B cell (primary cell): Measurements from ENCODE around the gene SH2D3C. TPM values are rescaled to one million over a fixed set of nuclear protein-coding genes. Genes with fewer than 3 reads are reported as not detected.

ENCODE experiments used
- ATAC-seq: fragments of 200-7000 bp; cut with Tn5 transposase; one replicate; pipeline ENCODE4 v1.10.0; 2021; ENCODE audit warnings: low read depth, mild to moderate bottlenecking, moderate number of reproducible peaks, moderate library complexity
- CTCF ChIA-PET: fragments of 350-600 bp; sonication (Branson Sonifier 250); formaldehyde crosslinking; loops from one replicate; lab custom pipeline; 2021; ENCODE audit warnings: antibody characterized with exemption, inconsistent platforms; lab: Charles Lee
- POLR2A ChIA-PET: fragments of 350-600 bp; sonication (Branson Sonifier 250); formaldehyde crosslinking; loops from one replicate; lab custom pipeline; 2021; ENCODE audit warnings: antibody characterized with exemption; lab: Charles Lee
- DNase-seq: peaks from one replicate; pipeline ENCODE4 v3.0.0; 2013
- H2AFZ ChIP-seq: 2 replicates; pipeline ENCODE4 v1.6.1; 2012; ENCODE audit warnings: mild to moderate bottlenecking, low read depth, low read length; ENCODE audit not compliant: insufficient read depth, poor library complexity, severe bottlenecking
- H3K27ac ChIP-seq, 2 donors: 1 replicate in 1 of 2; 2 replicates in 1 of 2; pipeline ENCODE4 v1.5.1; 2012 to 2013; ENCODE audit warnings: low read length in 2 of 2, mild to moderate bottlenecking in 2 of 2, moderate library complexity in 1 of 2
- H3K27me3 ChIP-seq, 4 experiments: fragments of 200-600 bp in 1 of 4; sonication (generic) in 1 of 4; replicated peaks in 1 of 4; 1 replicate in 2 of 4; 2 replicates in 2 of 4; pipeline versions ENCODE4 v1.6.1 to v1.7.0; 2013 to 2016; ENCODE audit warnings: low read length in 3 of 4, mild to moderate bottlenecking in 2 of 4, mixed read lengths in 1 of 4, moderate library complexity in 1 of 4; ENCODE audit not compliant: insufficient read depth in 4 of 4, control insufficient read depth in 3 of 4; ENCODE audit errors: control extremely low read depth in 1 of 4
- H3K36me3 ChIP-seq, 2 experiments: replicated peaks in 1 of 2; 1 replicate in 1 of 2; 2 replicates in 1 of 2; pipeline versions ENCODE4 v1.6.1 to v1.7.1; 2013; ENCODE audit warnings: low read length in 1 of 2; ENCODE audit not compliant: insufficient read depth in 2 of 2, control insufficient read depth in 1 of 2; ENCODE audit errors: control extremely low read depth in 1 of 2, extremely low read depth in 1 of 2
- H3K4me1 ChIP-seq, 2 donors: fragments of 200-600 bp in 1 of 2; sonication (generic) in 1 of 2; 1 replicate in 1 of 2; 2 replicates in 1 of 2; pipeline versions ENCODE4 v1.5.1 to v1.6.1; 2013 to 2017; ENCODE audit warnings: low read length in 2 of 2; ENCODE audit not compliant: control insufficient read depth in 2 of 2, insufficient read depth in 2 of 2
- H3K4me2 ChIP-seq: replicated peaks from 2 replicates; pipeline ENCODE3; 2012; ENCODE audit warnings: mild to moderate bottlenecking, low read depth, low read length; ENCODE audit not compliant: poor library complexity, severe bottlenecking
- H3K4me3 ChIP-seq, 5 experiments: fragments of 200-600 bp in 1 of 5; sonication (generic) in 1 of 5; 1 replicate in 3 of 5; 2 replicates in 2 of 5; pipeline versions ENCODE4 v1.5.1 to v1.7.0; 2011 to 2016; ENCODE audit warnings: low read length in 4 of 5, mild to moderate bottlenecking in 4 of 5, low read depth in 2 of 5, control low read depth in 1 of 5, moderate library complexity in 1 of 5; ENCODE audit not compliant: insufficient read depth in 1 of 5; ENCODE audit errors: control extremely low read depth in 1 of 5, extremely low read depth in 1 of 5
- H3K79me2 ChIP-seq: fragments of 200-600 bp; sonication (generic); one replicate; pipeline ENCODE4 v1.6.0; 2016; ENCODE audit warnings: low read length; ENCODE audit not compliant: control insufficient read depth, insufficient read depth
- H3K9ac ChIP-seq: fragments of 200-600 bp; sonication (generic); 2 replicates; pipeline ENCODE4 v1.6.1; 2017; ENCODE audit warnings: mild to moderate bottlenecking, low read length, moderate library complexity
- H3K9me3 ChIP-seq, 3 donors: one replicate each; pipeline versions ENCODE4 v1.6.1 to v1.7.1; 2013; ENCODE audit warnings: low read length in 2 of 3; ENCODE audit not compliant: control insufficient read depth in 2 of 3, insufficient read depth in 1 of 3; ENCODE audit errors: control extremely low read depth in 1 of 3
- H4K20me1 ChIP-seq: 2 replicates; pipeline ENCODE4 v1.6.0; 2012; ENCODE audit warnings: mild to moderate bottlenecking, low read length; ENCODE audit not compliant: insufficient read depth, control insufficient read depth, poor library complexity, severe bottlenecking
- H3K27ac Mint-ChIP-seq: one replicate; pipeline ENCODE4 v1.8.0; 2021; ENCODE audit warnings: mixed read lengths
- H3K27me3 Mint-ChIP-seq: one replicate; pipeline ENCODE4 v1.8.0; 2021; ENCODE audit warnings: mixed read lengths
- H3K4me1 Mint-ChIP-seq: one replicate; pipeline ENCODE4 v1.8.0; 2021; ENCODE audit warnings: mixed read lengths
- H3K4me3 Mint-ChIP-seq: one replicate; pipeline ENCODE4 v1.8.0; 2021; ENCODE audit warnings: mixed read lengths
- H3K9me3 Mint-ChIP-seq: one replicate; pipeline ENCODE4 v1.8.0; 2022; ENCODE audit warnings: mixed read lengths; ENCODE audit not compliant: insufficient read depth
- EZH2 ChIP-seq: IDR thresholded peaks from 2 replicates; pipeline ENCODE4 v1.6.1; 2012; ENCODE audit warnings: borderline replicate concordance, low read depth, mild to moderate bottlenecking, moderate library complexity, low read length; ENCODE audit not compliant: insufficient read depth, poor library complexity, severe bottlenecking
- WGBS: methylation state at CpG from one replicate; pipeline ENCODE4 v1.1.5; 2013; ENCODE audit warnings: missing lambda C conversion rate; ENCODE audit not compliant: insufficient coverage; 5-methylcytosine and 5-hydroxymethylcytosine counted together
- intact Hi-C: fragments of 100-400 bp; cut with micrococcal nuclease; formaldehyde crosslinking; loops from one replicate; pipeline ENCODE4 v1.10.0; 2022
- polyA plus RNA-seq: library from polyadenylated mRNA; depleted of rRNA; stranded (reverse); fragments of >200 nt; gene quantifications from 2 replicates; pipeline ENCODE4 v1.2.3, GENCODE V29; 2012
- total RNA-seq, 2 donors: library from RNA; stranded (reverse); fragments of 120-200 nt in 1 of 2; gene quantifications; 1 replicate in 1 of 2; 2 replicates in 1 of 2; pipeline versions ENCODE4 v1.2.3 to v1.2.4, GENCODE V29; 2013 to 2022
- TF ChIP-seq, protein P1 (sequence below): fragments of 200-600 bp; IDR thresholded peaks from one replicate; pipeline ENCODE4 v1.8.0; 2022; ENCODE audit warnings: antibody characterized with exemption, mild to moderate bottlenecking

SH2D3C gene
- total and polyA plus RNA-seq, 2 donors (not counting 1 experiment from before 2014, with no cell fraction given): 66.3 to 85.5 TPM

DNA sequence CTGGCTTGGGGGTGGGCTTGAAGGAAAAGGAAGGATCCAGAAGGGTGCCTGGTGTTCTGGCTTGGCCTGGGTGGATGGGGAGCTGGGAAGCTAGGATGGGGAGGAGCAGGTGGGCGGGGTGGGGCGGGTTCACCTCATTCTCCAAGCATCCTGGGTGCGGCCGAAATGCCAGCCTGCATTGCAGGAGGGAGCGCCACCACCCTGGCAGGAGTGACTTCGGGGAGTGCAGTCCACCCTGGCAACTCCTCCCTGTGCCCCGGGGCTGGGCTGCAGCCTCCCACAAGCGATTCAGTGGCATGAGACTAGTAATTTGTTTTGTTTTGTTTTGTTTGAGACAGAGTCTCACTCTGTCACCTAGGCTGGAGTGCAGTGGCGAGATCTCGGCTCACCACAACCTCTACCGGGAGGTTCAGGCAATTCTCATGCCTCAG is 57.1 kb downstream of the SH2D3C start:
- no peak overlapping the region for H3K27ac ChIP-seq
- no peak overlapping the region for H2AFZ ChIP-seq
- ChIA-PET POLR2A (no interaction called here), CTCF (no interaction called here)
- H3K9me3 ChIP-seq: no peaks in the 10 kb centered on the region
- H3K4me3 Mint-ChIP-seq: no peak overlapping the region
- no peak for ATAC-seq
- H3K27ac Mint-ChIP-seq: no peak overlapping the region
- peaks cover 5% of the 10 kb centered on the region for H3K4me1 Mint-ChIP-seq
- no peaks in the 10 kb centered on the region for H4K20me1 ChIP-seq
- H3K79me2 ChIP-seq: no peaks in the 10 kb centered on the region
- intact Hi-C loops: no loop called here
- TF ChIP-seq, protein P1, sequence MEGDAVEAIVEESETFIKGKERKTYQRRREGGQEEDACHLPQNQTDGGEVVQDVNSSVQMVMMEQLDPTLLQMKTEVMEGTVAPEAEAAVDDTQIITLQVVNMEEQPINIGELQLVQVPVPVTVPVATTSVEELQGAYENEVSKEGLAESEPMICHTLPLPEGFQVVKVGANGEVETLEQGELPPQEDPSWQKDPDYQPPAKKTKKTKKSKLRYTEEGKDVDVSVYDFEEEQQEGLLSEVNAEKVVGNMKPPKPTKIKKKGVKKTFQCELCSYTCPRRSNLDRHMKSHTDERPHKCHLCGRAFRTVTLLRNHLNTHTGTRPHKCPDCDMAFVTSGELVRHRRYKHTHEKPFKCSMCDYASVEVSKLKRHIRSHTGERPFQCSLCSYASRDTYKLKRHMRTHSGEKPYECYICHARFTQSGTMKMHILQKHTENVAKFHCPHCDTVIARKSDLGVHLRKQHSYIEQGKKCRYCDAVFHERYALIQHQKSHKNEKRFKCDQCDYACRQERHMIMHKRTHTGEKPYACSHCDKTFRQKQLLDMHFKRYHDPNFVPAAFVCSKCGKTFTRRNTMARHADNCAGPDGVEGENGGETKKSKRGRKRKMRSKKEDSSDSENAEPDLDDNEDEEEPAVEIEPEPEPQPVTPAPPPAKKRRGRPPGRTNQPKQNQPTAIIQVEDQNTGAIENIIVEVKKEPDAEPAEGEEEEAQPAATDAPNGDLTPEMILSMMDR: no peak
- no peak for TF ChIP-seq EZH2
- H3K27me3 Mint-ChIP-seq: no peaks in the 10 kb centered on the region
- no peak for DNase-seq
- H3K4me3 ChIP-seq: no peak overlapping the region
- H3K4me2 ChIP-seq: no peak overlapping the region
- H3K9me3 Mint-ChIP-seq: no peaks in the 10 kb centered on the region
- no peaks in the 10 kb centered on the region for H3K27me3 ChIP-seq
- no peaks in the 10 kb centered on the region for H3K36me3 ChIP-seq
- 82% methylated on average over 10 of the region's 11 CpGs for WGBS
- H3K4me1 ChIP-seq: peaks cover 0 to under 1% of the 10 kb centered on the region in 2 donors
- no peak overlapping the region for H3K9ac ChIP-seq

DNA sequence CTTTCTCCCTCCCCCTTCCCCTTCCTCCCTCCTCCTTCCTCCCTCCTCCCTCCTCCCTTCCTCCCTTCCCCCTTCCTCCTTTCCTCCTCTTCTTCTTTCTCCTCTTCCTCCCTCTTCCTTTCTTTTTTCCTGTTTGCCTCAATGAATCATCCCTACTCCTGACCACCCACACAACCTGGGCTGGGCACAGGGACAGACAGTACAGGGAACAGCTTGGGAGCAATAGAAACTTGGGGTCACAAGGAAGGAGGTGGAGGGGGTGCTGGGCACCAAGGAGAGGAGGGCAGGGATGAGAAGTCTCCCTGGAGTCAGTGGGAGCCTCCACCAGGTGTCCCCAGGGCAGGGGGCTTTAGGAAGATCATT is 57.6 kb downstream of the SH2D3C start:
- no peak for TF ChIP-seq EZH2
- TF ChIP-seq, protein P1: no peak
- Histone ChIP-seq H3K27ac (no peak overlapping the region), H3K9ac (no peak overlapping the region), H4K20me1 (no peaks in the 10 kb centered on the region), H3K27me3 (no peaks in the 10 kb centered on the region), H3K9me3 (no peaks in the 10 kb centered on the region), H3K4me1 (peaks cover 6% of the 10 kb centered on the region in 2 donors), H3K79me2 (peaks cover 3% of the 10 kb centered on the region), H3K4me3 (no peak overlapping the region), H3K4me2 (no peak overlapping the region), H2AFZ (no peak overlapping the region), H3K36me3 (no peaks in the 10 kb centered on the region)
- no peak overlapping the region for H3K4me3 Mint-ChIP-seq
- no peak for DNase-seq
- ChIA-PET CTCF (no interaction called here), POLR2A (no interaction called here)
- intact Hi-C loops: no loop called here
- no peaks in the 10 kb centered on the region for H3K27me3 Mint-ChIP-seq
- no peaks in the 10 kb centered on the region for H3K9me3 Mint-ChIP-seq
- peaks cover 10% of the 10 kb centered on the region for H3K4me1 Mint-ChIP-seq
- no peak for ATAC-seq
- no peak overlapping the region for H3K27ac Mint-ChIP-seq
